T-helper 1 cell treated with Interleukin-12 subunit alpha and Interleukin-12 subunit beta and Interleukin-4 antibody, amounts not matched to agents 30 μg/mL and 1 μg/mL, for 36 hours (primary cell): Measurements from ENCODE around the gene TMEM132D.

Source experiments
- H3K27ac Mint-ChIP-seq: one replicate; pipeline ENCODE4 v1.8.0; 2021; ENCODE audit warnings: mild to moderate bottlenecking, mixed read lengths
- H3K27me3 Mint-ChIP-seq: one replicate; pipeline ENCODE4 v1.8.0; 2021; ENCODE audit warnings: low read depth, mixed read lengths
- H3K36me3 Mint-ChIP-seq: one replicate; pipeline ENCODE4 v1.8.0; 2021; ENCODE audit warnings: low read depth, mixed read lengths
- H3K4me1 Mint-ChIP-seq: one replicate; pipeline ENCODE4 v1.8.0; 2021; ENCODE audit warnings: low read depth, mixed read lengths
- H3K4me3 Mint-ChIP-seq: one replicate; pipeline ENCODE4 v1.8.0; 2021; ENCODE audit warnings: mild to moderate bottlenecking, moderate library complexity, mixed read lengths
- H3K9me3 Mint-ChIP-seq: one replicate; pipeline ENCODE4 v1.8.0; 2021; ENCODE audit warnings: mixed read lengths

TMEM132D gene

DNA sequence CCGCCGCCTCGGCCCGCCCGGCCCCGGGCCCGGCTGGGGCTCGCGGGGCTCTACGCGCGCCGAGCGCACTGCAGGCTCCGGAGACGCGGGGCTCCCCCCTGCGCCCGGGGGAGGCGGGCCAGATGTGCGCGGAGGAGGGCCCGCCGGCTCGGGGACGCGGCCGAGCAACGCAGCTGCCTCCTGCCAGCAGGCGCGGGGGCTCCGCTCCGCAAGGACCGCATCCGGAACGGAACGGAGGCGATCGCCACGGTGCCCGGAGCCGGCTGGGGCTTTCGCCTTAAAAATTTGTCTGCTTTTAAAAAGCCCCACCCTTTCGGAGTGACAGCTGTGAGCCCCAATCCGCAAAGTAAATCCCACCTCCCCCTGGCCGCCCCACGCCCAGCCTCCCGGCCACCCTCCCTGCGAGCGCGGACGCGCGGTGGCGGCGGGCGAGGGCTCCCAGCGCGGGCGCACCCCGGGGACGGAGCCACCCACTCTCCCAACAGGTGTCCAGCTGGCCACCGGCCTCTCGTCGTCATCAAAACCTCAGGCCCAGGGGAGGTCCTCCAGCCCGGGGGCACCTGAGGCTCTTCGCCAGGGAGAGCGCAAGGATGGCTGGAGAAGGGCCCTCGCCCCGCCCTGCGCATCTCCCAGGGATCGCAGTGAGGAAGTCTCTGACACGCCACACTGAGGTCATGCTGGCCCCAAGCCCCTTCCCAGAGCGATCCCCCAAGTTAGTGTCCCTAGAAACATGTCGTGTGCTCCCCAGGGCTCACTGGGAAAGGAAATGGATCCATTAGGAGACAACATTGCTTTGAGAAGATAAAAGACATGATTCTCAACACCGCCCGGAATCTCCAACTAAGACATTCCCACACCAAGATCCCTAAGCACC is at the start of gene TMEM132D:
TMEM132D (minus strand) TSS at position 70 of the 874 bp plus-strand sequence.
- no peaks in the 10 kb centered on the region for H3K9me3 Mint-ChIP-seq
- H3K4me3 Mint-ChIP-seq, result no peak within 1 kb of the TSS
- H3K4me1 Mint-ChIP-seq, result no peaks in the 10 kb centered on the region
- no peak within 1 kb of the TSS for H3K27ac Mint-ChIP-seq
- no peaks in the 10 kb centered on the region for H3K36me3 Mint-ChIP-seq
- H3K27me3 Mint-ChIP-seq, result peaks cover 42% of the 10 kb centered on the region

DNA sequence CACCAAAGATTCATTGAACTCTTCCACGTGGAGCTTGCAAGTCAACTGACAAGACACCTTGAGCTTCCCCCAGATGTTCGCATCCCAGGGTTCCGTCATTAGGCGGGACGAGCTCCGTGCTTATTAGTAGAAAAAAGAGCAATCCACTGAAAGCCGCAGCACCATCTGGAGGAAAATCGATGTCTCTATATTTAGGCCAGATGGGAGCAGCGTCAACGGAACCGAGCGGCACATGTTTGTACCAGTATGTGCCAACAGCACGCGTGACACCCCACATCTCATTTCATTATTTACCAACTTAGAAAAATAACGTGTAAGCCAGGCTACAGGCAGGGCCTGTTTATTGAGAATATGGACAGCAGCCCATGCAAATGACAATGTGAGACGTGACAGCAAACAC is 45.8 kb upstream of the TMEM132D start:
- Mint-ChIP-seq H3K4me3 (no peak overlapping the region), H3K27me3 (no peaks in the 10 kb centered on the region), H3K4me1 (no peaks in the 10 kb centered on the region), H3K27ac (no peak overlapping the region), H3K36me3 (no peaks in the 10 kb centered on the region), H3K9me3 (no peaks in the 10 kb centered on the region)

DNA sequence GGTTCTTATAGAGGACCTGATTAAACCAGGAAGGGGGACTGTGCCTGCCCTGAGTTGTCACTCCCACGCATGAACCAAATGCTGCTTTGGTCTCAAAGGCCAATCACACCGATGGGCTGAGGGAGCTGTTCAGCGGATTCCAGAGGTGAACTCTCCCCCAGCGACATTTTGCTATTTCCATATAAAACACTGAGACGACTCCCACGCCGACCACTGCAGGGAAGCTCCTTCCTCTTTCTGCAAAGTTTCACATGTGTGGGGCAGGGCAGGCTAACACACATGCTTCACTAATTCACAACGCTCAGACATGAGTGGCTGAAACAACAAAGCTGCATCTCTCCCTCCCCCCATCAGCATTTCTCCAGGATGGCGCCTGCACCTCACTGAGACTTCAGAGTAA is 37.8 kb upstream of the TMEM132D start:
- no peaks in the 10 kb centered on the region for H3K36me3 Mint-ChIP-seq
- no peak overlapping the region for H3K27ac Mint-ChIP-seq
- no peaks in the 10 kb centered on the region for H3K27me3 Mint-ChIP-seq
- H3K4me3 Mint-ChIP-seq, result no peak overlapping the region
- no peaks in the 10 kb centered on the region for H3K9me3 Mint-ChIP-seq
- no peaks in the 10 kb centered on the region for H3K4me1 Mint-ChIP-seq

DNA sequence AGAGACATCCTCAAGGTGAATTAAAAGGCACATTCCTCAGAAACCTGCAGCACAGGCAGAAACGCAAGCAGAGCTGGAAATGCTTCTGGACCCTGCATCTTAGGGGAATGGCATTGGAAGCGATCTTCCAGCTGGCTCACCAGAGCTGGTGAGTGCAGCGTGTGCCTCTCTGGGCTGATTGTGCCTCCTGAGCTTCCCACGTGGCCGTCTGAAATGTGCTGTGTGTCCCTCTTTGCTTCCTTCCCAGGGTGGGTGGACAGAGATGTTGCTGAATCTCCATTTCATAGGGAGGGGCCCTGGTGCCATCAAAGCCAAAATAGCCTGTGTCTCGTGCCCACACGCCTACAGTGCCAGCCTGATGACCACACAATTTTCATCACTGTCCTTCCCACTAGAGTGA is 34.3 kb upstream of the TMEM132D start:
- no peaks in the 10 kb centered on the region for H3K36me3 Mint-ChIP-seq
- no peak overlapping the region for H3K27ac Mint-ChIP-seq
- peaks cover 8% of the 10 kb centered on the region for H3K9me3 Mint-ChIP-seq
- no peaks in the 10 kb centered on the region for H3K4me1 Mint-ChIP-seq
- no peaks in the 10 kb centered on the region for H3K27me3 Mint-ChIP-seq
- no peak overlapping the region for H3K4me3 Mint-ChIP-seq

- H3K27me3 Mint-ChIP-seq, result no peaks in the 10 kb centered on the region
- no peaks in the 10 kb centered on the region for H3K4me1 Mint-ChIP-seq
- H3K27ac Mint-ChIP-seq, result no peak overlapping the region
- no peak overlapping the region for H3K4me3 Mint-ChIP-seq
- no peaks in the 10 kb centered on the region for H3K36me3 Mint-ChIP-seq
- H3K9me3 Mint-ChIP-seq, result peaks cover 8% of the 10 kb centered on the region
Measured at GRCh38 chr12:129937426-129937825, 33.6 kb upstream of the TMEM132D start.

DNA sequence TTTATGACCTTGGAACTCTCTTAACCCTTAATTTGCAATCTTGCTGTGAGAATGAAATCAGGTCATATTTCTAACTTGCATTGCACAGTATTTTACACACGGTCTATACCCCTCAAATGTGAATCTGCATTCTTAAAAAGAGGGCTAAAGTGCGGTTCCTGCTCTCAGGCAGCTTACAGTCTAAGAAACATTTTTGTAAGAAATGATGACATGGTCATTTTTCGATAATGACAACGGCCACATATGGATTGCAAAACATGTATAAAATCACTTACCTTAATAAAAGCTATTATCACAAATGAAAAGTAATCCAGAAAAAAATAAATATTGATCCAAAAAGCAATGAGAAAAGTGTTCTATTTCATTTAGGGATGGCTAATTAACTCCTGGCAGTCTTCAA is 24.8 kb upstream of the TMEM132D start:
- H3K27ac Mint-ChIP-seq, result no peak overlapping the region
- H3K4me3 Mint-ChIP-seq, result no peak overlapping the region
- no peaks in the 10 kb centered on the region for H3K4me1 Mint-ChIP-seq
- H3K36me3 Mint-ChIP-seq, result no peaks in the 10 kb centered on the region
- no peaks in the 10 kb centered on the region for H3K27me3 Mint-ChIP-seq
- peaks cover 6% of the 10 kb centered on the region for H3K9me3 Mint-ChIP-seq

- H3K27me3 Mint-ChIP-seq, result no peaks in the 10 kb centered on the region
- no peaks in the 10 kb centered on the region for H3K4me1 Mint-ChIP-seq
- no peaks in the 10 kb centered on the region for H3K36me3 Mint-ChIP-seq
- no peak overlapping the region for H3K27ac Mint-ChIP-seq
- H3K4me3 Mint-ChIP-seq, result no peak overlapping the region
- peaks cover 3% of the 10 kb centered on the region for H3K9me3 Mint-ChIP-seq
Measured at GRCh38 chr12:129927316-129927900, 23.6 kb upstream of the TMEM132D start.

DNA sequence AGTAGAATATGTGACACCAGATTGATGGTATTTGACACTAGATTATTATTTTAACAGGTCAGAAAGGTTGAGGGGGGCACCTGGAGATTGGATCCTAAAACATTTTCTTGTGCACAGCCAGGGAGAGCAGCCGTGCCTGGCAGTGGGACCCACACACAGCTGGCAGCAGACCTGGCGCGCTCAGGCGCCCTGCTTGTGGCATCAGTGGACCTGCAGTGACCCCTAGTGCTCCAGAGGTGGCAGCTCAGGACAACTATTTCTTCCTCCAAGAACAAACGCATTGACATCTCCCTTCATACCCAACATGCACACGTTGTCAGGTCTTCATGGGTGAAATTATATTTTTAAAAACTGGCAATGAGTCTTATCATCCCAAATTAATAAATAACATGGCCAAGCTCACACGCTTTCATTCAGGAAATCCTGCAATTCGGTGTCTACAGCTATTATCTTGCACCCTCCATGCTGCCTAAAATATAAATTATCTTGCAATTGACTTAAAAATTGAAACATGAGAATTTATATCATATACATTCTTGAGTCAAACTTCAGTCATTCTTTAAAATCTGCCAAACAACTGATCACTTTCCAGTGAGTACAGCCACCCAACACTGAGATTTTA is 7.7 kb upstream of the TMEM132D start:
- Mint-ChIP-seq H3K9me3 (no peaks in the 10 kb centered on the region), H3K4me3 (no peak overlapping the region), H3K4me1 (no peaks in the 10 kb centered on the region)

GRCh38 chr12:129909051-129910020 is 5.5 kb upstream of the TMEM132D start:
- peaks cover 19% of the 10 kb centered on the region for H3K27me3 Mint-ChIP-seq
- H3K4me3 Mint-ChIP-seq, result no peak overlapping the region
- H3K4me1 Mint-ChIP-seq, result no peaks in the 10 kb centered on the region
- H3K9me3 Mint-ChIP-seq, result no peaks in the 10 kb centered on the region
- no peak overlapping the region for H3K27ac Mint-ChIP-seq
- H3K36me3 Mint-ChIP-seq, result no peaks in the 10 kb centered on the region

More for the DNA sequence above, 7.7 kb upstream of the TMEM132D start:
- no peaks in the 10 kb centered on the region for H3K27me3 Mint-ChIP-seq
- H3K36me3 Mint-ChIP-seq, result no peaks in the 10 kb centered on the region
- H3K27ac Mint-ChIP-seq, result no peak overlapping the region

- H3K4me1 Mint-ChIP-seq, result no peaks in the 10 kb centered on the region
- no peak overlapping the region for H3K27ac Mint-ChIP-seq
- no peak overlapping the region for H3K4me3 Mint-ChIP-seq
- H3K27me3 Mint-ChIP-seq, result peaks cover 42% of the 10 kb centered on the region
- no peaks in the 10 kb centered on the region for H3K36me3 Mint-ChIP-seq
- no peaks in the 10 kb centered on the region for H3K9me3 Mint-ChIP-seq
Measured at GRCh38 chr12:129903092-129903945, 506 bp downstream of the TMEM132D start.

- Mint-ChIP-seq H3K27ac (no peak overlapping the region), H3K9me3 (no peaks in the 10 kb centered on the region), H3K4me1 (no peaks in the 10 kb centered on the region), H3K36me3 (no peaks in the 10 kb centered on the region), H3K27me3 (peaks cover 42% of the 10 kb centered on the region), H3K4me3 (no peak overlapping the region)
Measured at GRCh38 chr12:129902371-129903091, 1.3 kb downstream of the TMEM132D start.

GRCh38 chr12:129901254-129901653 is 2.6 kb downstream of the TMEM132D start:
- Mint-ChIP-seq H3K27ac (no peak overlapping the region), H3K4me1 (no peaks in the 10 kb centered on the region), H3K27me3 (peaks cover 42% of the 10 kb centered on the region), H3K36me3 (no peaks in the 10 kb centered on the region), H3K9me3 (no peaks in the 10 kb centered on the region), H3K4me3 (no peak overlapping the region)

DNA sequence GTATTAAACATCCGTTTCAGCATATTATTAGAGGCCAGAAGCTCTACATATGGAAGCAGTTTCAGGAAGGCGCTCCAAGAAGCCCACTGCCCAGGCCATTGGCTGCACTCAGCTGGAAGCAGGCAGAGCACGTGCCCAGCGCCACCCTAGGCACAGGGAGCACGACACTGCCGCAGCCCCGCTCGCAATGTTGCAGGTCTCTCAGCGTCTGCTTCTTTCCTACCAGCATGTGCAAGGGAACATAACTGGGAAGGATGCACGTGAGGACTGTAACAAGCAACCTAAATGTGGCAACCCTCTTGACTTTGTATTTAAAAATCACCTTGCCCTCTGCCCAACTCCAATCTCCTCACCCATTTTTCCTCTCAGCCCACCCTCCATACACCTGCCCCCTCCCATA is 3.5 kb downstream of the TMEM132D start:
- peaks cover 33% of the 10 kb centered on the region for H3K27me3 Mint-ChIP-seq
- H3K4me1 Mint-ChIP-seq, result no peaks in the 10 kb centered on the region
- H3K27ac Mint-ChIP-seq, result no peak overlapping the region
- H3K4me3 Mint-ChIP-seq, result no peak overlapping the region
- H3K9me3 Mint-ChIP-seq, result no peaks in the 10 kb centered on the region
- no peaks in the 10 kb centered on the region for H3K36me3 Mint-ChIP-seq
